IMR-90 (cell line): Measurements from ENCODE around the gene PRDM1. TPM values are rescaled to one million over a fixed set of nuclear protein-coding genes. Genes with fewer than 3 reads are reported as not detected.

ENCODE experiments used
- ATAC-seq: fragments of 200-7000 bp; cut with Tn5 transposase; 2 replicates; pipeline ENCODE4 v1.9.1; 2020; ENCODE audit warnings: low read depth, mild to moderate bottlenecking, moderate library complexity
- BruUV-seq: library from RNA; stranded (reverse); fragments of 400-500 nt; replicated peaks from 2 replicates; lab custom pipeline; 2021; lab: Mats Ljungman, UMichigan
- CTCF ChIA-PET: fragments of 300-600 bp; formaldehyde crosslinking; extraction: SDS; loops from one replicate; lab custom pipeline; 2021; ENCODE audit warnings: antibody characterized with exemption; lab: Yijun Ruan, JAX
- POLR2A ChIA-PET: fragments of 300-600 bp; sonication (Branson Sonifier 250); formaldehyde crosslinking; loops from one replicate; lab custom pipeline; 2022; ENCODE audit warnings: antibody characterized with exemption; ENCODE audit not compliant: unreplicated experiment; lab: Charles Lee
- DNase-seq: peaks from one replicate; pipeline ENCODE4 v3.0.0; 2013
- H2AFZ ChIP-seq: replicated peaks from 2 replicates; pipeline ENCODE3; 2013; ENCODE audit warnings: low read length, mild to moderate bottlenecking; ENCODE audit not compliant: poor library complexity
- H2AK5ac ChIP-seq: 2 replicates; pipeline ENCODE4 v1.6.1; 2013; ENCODE audit warnings: low read depth, low read length, inconsistent platforms
- H2AK9ac ChIP-seq: replicated peaks from 2 replicates; pipeline ENCODE3; 2013; ENCODE audit warnings: mild to moderate bottlenecking, low read depth, low read length, moderate library complexity; ENCODE audit not compliant: poor library complexity
- H2BK120ac ChIP-seq: 2 replicates; pipeline ENCODE4 v1.6.1; 2013; ENCODE audit warnings: low read depth, low read length, inconsistent platforms
- H2BK15ac ChIP-seq: 3 replicates; pipeline ENCODE4 v1.6.1; 2013; ENCODE audit warnings: low read depth, low read length, inconsistent platforms
- H2BK20ac ChIP-seq: 2 replicates; pipeline ENCODE4 v1.6.1; 2013; ENCODE audit warnings: low read depth, mild to moderate bottlenecking, inconsistent platforms, low read length, moderate library complexity
- H2BK5ac ChIP-seq: 2 replicates; pipeline ENCODE4 v1.6.1; 2013; ENCODE audit warnings: mild to moderate bottlenecking, low read depth, low read length, inconsistent platforms; ENCODE audit not compliant: poor library complexity, severe bottlenecking
- H3K14ac ChIP-seq: replicated peaks from 2 replicates; pipeline ENCODE4 v1.6.1; 2013; ENCODE audit warnings: low read depth, low read length, inconsistent platforms
- H3K18ac ChIP-seq: 2 replicates; pipeline ENCODE4 v1.6.1; 2013; ENCODE audit warnings: low read depth, low read length, control low read depth
- H3K23ac ChIP-seq: 2 replicates; pipeline ENCODE4 v1.6.1; 2013; ENCODE audit warnings: low read depth, low read length, inconsistent platforms
- H3K27ac ChIP-seq: 2 replicates; pipeline ENCODE4 v1.5.1; 2013; ENCODE audit warnings: mild to moderate bottlenecking, control low read depth, low read length; ENCODE audit not compliant: insufficient read depth
- H3K27me3 ChIP-seq: 2 replicates; pipeline ENCODE4 v1.6.1; 2013; ENCODE audit warnings: low read length; ENCODE audit not compliant: control insufficient read depth, insufficient read depth
- H3K36me3 ChIP-seq: 2 replicates; pipeline ENCODE4 v1.6.1; 2013; ENCODE audit warnings: low read length, mixed read lengths; ENCODE audit not compliant: control insufficient read depth, insufficient read depth
- H3K4ac ChIP-seq: 2 replicates; pipeline ENCODE4 v1.6.1; 2013; ENCODE audit warnings: low read depth, low read length, inconsistent platforms
- H3K4me1 ChIP-seq: 2 replicates; pipeline ENCODE4 v1.6.1; 2013; ENCODE audit warnings: low read length, mixed read lengths; ENCODE audit not compliant: control insufficient read depth, insufficient read depth
- H3K4me2 ChIP-seq: 2 replicates; pipeline ENCODE4 v1.6.1; 2013; ENCODE audit warnings: low read depth, mild to moderate bottlenecking, control low read depth, low read length, moderate library complexity
- H3K4me3 ChIP-seq: 2 replicates; pipeline ENCODE4 v1.5.1; 2013; ENCODE audit warnings: low read depth, mild to moderate bottlenecking, control low read depth, low read length, moderate library complexity; ENCODE audit not compliant: insufficient read depth
- H3K56ac ChIP-seq: 2 replicates; pipeline ENCODE4 v1.6.1; 2013; ENCODE audit warnings: low read length, inconsistent platforms; ENCODE audit not compliant: insufficient read depth; ENCODE audit errors: extremely low read depth
- H3K79me1 ChIP-seq, 2 experiments: 2 replicates each; pipeline ENCODE4 v1.6.1; 2013; ENCODE audit warnings: low read length in 2 of 2, inconsistent platforms in 1 of 2, low read depth in 1 of 2
- H3K9ac ChIP-seq: 2 replicates; pipeline ENCODE4 v1.6.1; 2013; ENCODE audit warnings: low read depth, low read length, control low read depth
- H3K9me1 ChIP-seq: 2 replicates; pipeline ENCODE4 v1.6.1; 2013; ENCODE audit warnings: low read length, inconsistent platforms; ENCODE audit not compliant: insufficient read depth
- H3K9me3 ChIP-seq: 2 replicates; pipeline ENCODE4 v1.6.1; 2013; ENCODE audit warnings: low read length; ENCODE audit not compliant: control insufficient read depth, insufficient read depth
- H4K20me1 ChIP-seq: 2 replicates; pipeline ENCODE4 v1.6.1; 2013; ENCODE audit warnings: low read length, inconsistent platforms; ENCODE audit not compliant: insufficient read depth
- H4K5ac ChIP-seq: 2 replicates; pipeline ENCODE4 v1.6.1; 2013; ENCODE audit warnings: mild to moderate bottlenecking, low read depth, low read length, control low read depth
- H4K8ac ChIP-seq, 2 experiments: 2 replicates each; pipeline ENCODE4 v1.6.1; 2013; ENCODE audit warnings: low read depth in 2 of 2, low read length in 2 of 2, control low read depth in 1 of 2, inconsistent platforms in 1 of 2
- H4K91ac ChIP-seq: 2 replicates; pipeline ENCODE4 v1.6.1; 2013; ENCODE audit warnings: low read depth, low read length, inconsistent platforms; ENCODE audit not compliant: insufficient read depth
- CHD1 ChIP-seq: IDR thresholded peaks from 2 replicates; pipeline ENCODE4 v1.6.1; 2012; ENCODE audit warnings: low read depth, low read length, improper control_type of control experiment
- RCOR1 ChIP-seq: IDR thresholded peaks from 2 replicates; pipeline ENCODE4 v1.6.1; 2012; ENCODE audit warnings: mild to moderate bottlenecking, low read length, improper control_type of control experiment; ENCODE audit not compliant: insufficient replicate concordance
- WGBS, 2 experiments: methylation state at CpG; one replicate each; pipeline versions ENCODE4 v1.1.5 to v1.1.7; 2013; ENCODE audit warnings: missing lambda C conversion rate in 2 of 2; ENCODE audit not compliant: insufficient read length in 1 of 2; ENCODE audit errors: extremely low coverage in 2 of 2; 5-methylcytosine and 5-hydroxymethylcytosine counted together
- dilution Hi-C: fragments of 300-500 bp; cut with HindIII; formaldehyde crosslinking; loops from one replicate; pipeline ENCODE4 v1.14.3; 2018; ENCODE audit warnings: low sequenced_read_pairs; ENCODE audit not compliant: unreplicated experiment
- in situ Hi-C: fragments of 300-500 bp; cut with MboI; formaldehyde crosslinking; loops from 3 replicates; pipeline ENCODE4 v1.14.3; 2019; ENCODE audit warnings: low sequenced_read_pairs, inconsistent platforms, mixed read lengths
- intact Hi-C: fragments of 100-400 bp; cut with micrococcal nuclease; formaldehyde crosslinking; loops from 2 replicates; pipeline ENCODE4 v1.10.0; 2022
- polyA plus RNA-seq, 3 experiments: library from polyadenylated mRNA; depleted of rRNA; stranded (reverse); fragments of >200 nt; gene quantifications; 2 replicates each; pipeline ENCODE4 v1.2.3, GENCODE V29; 2012; ENCODE audit warnings: low replicate concordance in 1 of 3
- total RNA-seq: library from RNA; depleted of rRNA; stranded (reverse); fragments of >200 nt; gene quantifications from 2 replicates; pipeline ENCODE4 v1.2.3, GENCODE V29; 2012

The PRDM1 gene
- total and polyA plus RNA-seq, 2 of the 4 experiments (the other 2 are of a cell fraction): 2.3 to 3.0 TPM

GRCh38 chr6:106066989-106067388, 19.1 kb upstream of the PRDM1 start:
- Histone ChIP-seq H3K4me2 (no peak overlapping the region), H3K36me3 (no peaks in the 10 kb centered on the region), H3K23ac (no peak overlapping the region), H3K56ac (no peak overlapping the region), H3K14ac (no peak overlapping the region), H3K4me3 (no peak overlapping the region), H2BK120ac (no peak overlapping the region), H3K27me3 (no peaks in the 10 kb centered on the region), H3K79me1 (no peaks in the 10 kb centered on the region), H4K5ac (no peak overlapping the region), H3K27ac (no peak overlapping the region), H3K18ac (no peak overlapping the region), H4K91ac (no peak overlapping the region), H3K4ac (no peak overlapping the region), H2AK9ac (no peak overlapping the region), H3K4me1 (peaks cover 4% of the 10 kb centered on the region; the same call in 1 of the 2 replicates), H2BK20ac (no peak overlapping the region), H4K20me1 (no peaks in the 10 kb centered on the region), H2BK15ac (no peak overlapping the region), H3K9me3 (no peaks in the 10 kb centered on the region), H3K9ac (no peak overlapping the region), H4K8ac (no peak overlapping the region), H2BK5ac (no peak overlapping the region), H3K9me1 (peaks cover 8% of the 10 kb centered on the region; the same call in 1 of the 2 replicates), H2AFZ (no peak overlapping the region), H2AK5ac (no peak overlapping the region)
- DNase-seq (peak; percentile 85), ATAC-seq (peak; percentile 53; the same call in 1 of the 2 replicates)
- CTCF ChIA-PET: no interaction called here
- no CpG with 5 or more reads among the region's 1 CpG for WGBS, 2 experiments
- no TSS peak for BruUV-seq
- intact Hi-C loops: no loop called here
- dilution Hi-C loops: no loop called here
- no peak for TF ChIP-seq CHD1
- no peak for TF ChIP-seq RCOR1
- POLR2A ChIA-PET: no interaction called here
- in situ Hi-C loops: no loop called here
